ENCODE data around the gene GPR39. TPM values are rescaled to one million over a fixed set of nuclear protein-coding genes. Genes with fewer than 3 reads are reported as not detected.

Gene GPR39
- total and polyA plus RNA-seq, 2 donors (not counting 1 experiment from before 2014, with no cell fraction given) = 1.00 to 1.3 TPM

- no peak overlapping the region for H3K9ac ChIP-seq (ENCODE audit: insufficient read depth, low read length)
- no peak overlapping the region for H3K4me2 ChIP-seq (ENCODE audit: extremely low read depth, insufficient read depth, low read length)
- TF ChIP-seq CTCF (conservative IDR thresholded peaks at IDR 0.05 in 1 of 2, IDR thresholded peaks at IDR 0.05 in 1 of 2; ENCODE audit: low read depth in 1 of 2, low read length in 2 of 2) (no peak), EZH2 (IDR thresholded peaks at IDR 0.05; ENCODE audit: low read length, missing control alignments) (no peak)
- H2AFZ ChIP-seq (ENCODE audit: low read length) = no peak overlapping the region
- DNase-seq (ENCODE audit: low read depth in 2 of 2) = no peak
- H3K4me1 ChIP-seq (ENCODE audit: control insufficient read depth, extremely low read depth, insufficient read depth, low read length) = no peaks in the 10 kb centered on the region
- no peaks in the 10 kb centered on the region for H3K9me3 ChIP-seq (ENCODE audit: control insufficient read depth, insufficient read depth, low read depth, low read length)
- H4K20me1 ChIP-seq (ENCODE audit: control insufficient read depth, extremely low read depth, insufficient read depth, low read length) = no peaks in the 10 kb centered on the region
- H3K4me3 ChIP-seq (replicated peaks in 1 of 4; ENCODE audit: control extremely low read depth in 1 of 4, insufficient read depth in 1 of 4, low read depth in 3 of 4, low read length in 4 of 4) = no peak overlapping the region
- H3K27me3 ChIP-seq (ENCODE audit: control insufficient read depth, insufficient read depth, low read length) = no peaks in the 10 kb centered on the region
- H3K36me3 ChIP-seq (ENCODE audit: control insufficient read depth, insufficient read depth, low read length) = no peaks in the 10 kb centered on the region
- H3K27ac ChIP-seq (ENCODE audit: insufficient read depth, low read length) = no peak overlapping the region
- no peaks in the 10 kb centered on the region for H3K79me2 ChIP-seq (ENCODE audit: control insufficient read depth, insufficient read depth, low read length)
These were observed 178.6 kb downstream of the GPR39 start for GRCh38 chr2:132595186-132595585.

GRCh38 chr2:132595693-132596092 lies 179.1 kb downstream of the GPR39 start:
- Histone ChIP-seq H3K27ac (ENCODE audit: insufficient read depth, low read length) (no peak overlapping the region), H3K4me3 (replicated peaks in 1 of 4; ENCODE audit: control extremely low read depth in 1 of 4, insufficient read depth in 1 of 4, low read depth in 3 of 4, low read length in 4 of 4) (no peak overlapping the region), H3K4me2 (ENCODE audit: extremely low read depth, insufficient read depth, low read length) (no peak overlapping the region), H3K9ac (ENCODE audit: insufficient read depth, low read length) (no peak overlapping the region), H3K27me3 (ENCODE audit: control insufficient read depth, insufficient read depth, low read length) (no peaks in the 10 kb centered on the region), H3K9me3 (ENCODE audit: control insufficient read depth, insufficient read depth, low read depth, low read length) (no peaks in the 10 kb centered on the region), H4K20me1 (ENCODE audit: control insufficient read depth, extremely low read depth, insufficient read depth, low read length) (no peaks in the 10 kb centered on the region), H3K79me2 (ENCODE audit: control insufficient read depth, insufficient read depth, low read length) (no peaks in the 10 kb centered on the region), H3K36me3 (ENCODE audit: control insufficient read depth, insufficient read depth, low read length) (no peaks in the 10 kb centered on the region), H2AFZ (ENCODE audit: low read length) (no peak overlapping the region), H3K4me1 (ENCODE audit: control insufficient read depth, extremely low read depth, insufficient read depth, low read length) (no peaks in the 10 kb centered on the region)
- DNase-seq (ENCODE audit: low read depth in 2 of 2) = no peak
- TF ChIP-seq CTCF (conservative IDR thresholded peaks at IDR 0.05 in 1 of 2, IDR thresholded peaks at IDR 0.05 in 1 of 2; ENCODE audit: low read depth in 1 of 2, low read length in 2 of 2) (no peak), EZH2 (IDR thresholded peaks at IDR 0.05; ENCODE audit: low read length, missing control alignments) (no peak)

GRCh38 chr2:132597166-132597565 lies 180.6 kb downstream of the GPR39 start:
- no peak overlapping the region for H3K9ac ChIP-seq (ENCODE audit: insufficient read depth, low read length)
- no peak overlapping the region for H3K27ac ChIP-seq (ENCODE audit: insufficient read depth, low read length)
- no peak overlapping the region for H3K4me2 ChIP-seq (ENCODE audit: extremely low read depth, insufficient read depth, low read length)
- TF ChIP-seq CTCF (conservative IDR thresholded peaks at IDR 0.05 in 1 of 2, IDR thresholded peaks at IDR 0.05 in 1 of 2; ENCODE audit: low read depth in 1 of 2, low read length in 2 of 2) (no peak), EZH2 (IDR thresholded peaks at IDR 0.05; ENCODE audit: low read length, missing control alignments) (no peak)
- H3K4me3 ChIP-seq (replicated peaks in 1 of 4; ENCODE audit: control extremely low read depth in 1 of 4, insufficient read depth in 1 of 4, low read depth in 3 of 4, low read length in 4 of 4) = no peak overlapping the region
- H3K9me3 ChIP-seq (ENCODE audit: control insufficient read depth, insufficient read depth, low read depth, low read length) = no peaks in the 10 kb centered on the region
- H4K20me1 ChIP-seq (ENCODE audit: control insufficient read depth, extremely low read depth, insufficient read depth, low read length) = no peaks in the 10 kb centered on the region
- DNase-seq (ENCODE audit: low read depth in 2 of 2) = no peak
- H3K36me3 ChIP-seq (ENCODE audit: control insufficient read depth, insufficient read depth, low read length) = no peaks in the 10 kb centered on the region
- H3K79me2 ChIP-seq (ENCODE audit: control insufficient read depth, insufficient read depth, low read length) = no peaks in the 10 kb centered on the region
- H3K27me3 ChIP-seq (ENCODE audit: control insufficient read depth, insufficient read depth, low read length) = no peaks in the 10 kb centered on the region
- H3K4me1 ChIP-seq (ENCODE audit: control insufficient read depth, extremely low read depth, insufficient read depth, low read length) = no peaks in the 10 kb centered on the region
- H2AFZ ChIP-seq (ENCODE audit: low read length) = no peak overlapping the region
